MCF 10A (cell line): ENCODE data around the gene MAP3K10. TPM values are rescaled to one million over a fixed set of nuclear protein-coding genes. Genes with fewer than 3 reads are reported as not detected.
A peak's percentile ranks its signal among the peaks of the same experiment; 100 is the strongest.

Experiments used
- BruUV-seq: library from RNA; stranded (reverse); fragments of 400-500 nt; replicated peaks from 2 replicates; lab custom pipeline; 2021; lab: Mats Ljungman, UMichigan
- CTCF ChIA-PET: fragments of 300-600 bp; sonication (Branson Sonifier 250); formaldehyde crosslinking; extraction: SDS; loops from one replicate; lab custom pipeline; 2021; ENCODE audit warnings: antibody characterized with exemption, inconsistent platforms; lab: Yijun Ruan, JAX
- POLR2A ChIA-PET: fragments of 300-600, 350-650 bp; sonication (Branson Sonifier 250); formaldehyde crosslinking; extraction: SDS; loops from one replicate; lab custom pipeline; 2020; ENCODE audit warnings: antibody characterized with exemption, inconsistent platforms; lab: Yijun Ruan, JAX
- DNase-seq: peaks from one replicate; pipeline ENCODE4 v3.0.0-alpha.2; 2018; ENCODE audit not compliant: unreplicated experiment
- H3K27ac Mint-ChIP-seq: one replicate; pipeline ENCODE4 v1.8.0; 2022; ENCODE audit warnings: mild to moderate bottlenecking, low read depth, mixed read lengths; ENCODE audit not compliant: unreplicated experiment
- H3K27me3 Mint-ChIP-seq: one replicate; pipeline ENCODE4 v1.8.0; 2022; ENCODE audit warnings: mixed read lengths; ENCODE audit not compliant: insufficient read depth, unreplicated experiment
- H3K36me3 Mint-ChIP-seq: one replicate; pipeline ENCODE4 v1.8.0; 2022; ENCODE audit warnings: mild to moderate bottlenecking, moderate library complexity, mixed read lengths; ENCODE audit not compliant: insufficient read depth, unreplicated experiment
- H3K4me1 Mint-ChIP-seq: one replicate; pipeline ENCODE4 v1.8.0; 2022; ENCODE audit warnings: mixed read lengths; ENCODE audit not compliant: insufficient read depth, unreplicated experiment
- H3K4me3 Mint-ChIP-seq: one replicate; pipeline ENCODE4 v1.8.0; 2022; ENCODE audit warnings: mild to moderate bottlenecking, moderate library complexity, mixed read lengths; ENCODE audit not compliant: unreplicated experiment
- H3K9me3 Mint-ChIP-seq: one replicate; pipeline ENCODE4 v1.8.0; 2022; ENCODE audit warnings: mixed read lengths; ENCODE audit not compliant: unreplicated experiment
- intact Hi-C: fragments of 100-400 bp; cut with micrococcal nuclease; formaldehyde crosslinking; loops from 2 replicates; pipeline ENCODE4 v1.14.1; 2022
- total RNA-seq: library from RNA; stranded (reverse); gene quantifications from 2 replicates; pipeline ENCODE4 v1.2.3, GENCODE V29; 2022
- TF ChIP-seq, protein P1 (sequence below): fragments of 200-600 bp; IDR thresholded peaks from one replicate; pipeline ENCODE4 v1.8.0; 2022; ENCODE audit warnings: antibody characterized with exemption, mild to moderate bottlenecking; ENCODE audit not compliant: unreplicated experiment

MAP3K10 gene
- total RNA-seq, 1 experiment from 2014 or later, result 17.1 TPM

DNA sequence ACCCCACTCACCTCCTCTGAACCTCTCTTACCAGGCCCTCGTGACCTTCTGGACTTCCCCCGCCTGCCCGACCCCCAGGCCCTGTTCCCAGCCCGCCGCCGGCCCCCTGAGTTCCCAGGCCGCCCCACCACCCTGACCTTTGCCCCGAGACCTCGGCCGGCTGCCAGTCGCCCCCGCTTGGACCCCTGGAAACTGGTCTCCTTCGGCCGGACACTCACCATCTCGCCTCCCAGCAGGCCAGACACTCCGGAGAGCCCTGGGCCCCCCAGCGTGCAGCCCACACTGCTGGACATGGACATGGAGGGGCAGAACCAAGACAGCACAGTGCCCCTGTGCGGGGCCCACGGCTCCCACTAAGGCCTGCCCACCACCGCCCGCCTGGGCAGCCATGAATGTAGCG is 23.7 kb downstream of the MAP3K10 start:
- H3K27ac Mint-ChIP-seq, result no peak overlapping the region
- peaks cover 16% of the 10 kb centered on the region for H3K4me1 Mint-ChIP-seq
- H3K9me3 Mint-ChIP-seq, result no peaks in the 10 kb centered on the region
- H3K36me3 Mint-ChIP-seq, result peaks cover 14% of the 10 kb centered on the region
- TF ChIP-seq, protein P1, sequence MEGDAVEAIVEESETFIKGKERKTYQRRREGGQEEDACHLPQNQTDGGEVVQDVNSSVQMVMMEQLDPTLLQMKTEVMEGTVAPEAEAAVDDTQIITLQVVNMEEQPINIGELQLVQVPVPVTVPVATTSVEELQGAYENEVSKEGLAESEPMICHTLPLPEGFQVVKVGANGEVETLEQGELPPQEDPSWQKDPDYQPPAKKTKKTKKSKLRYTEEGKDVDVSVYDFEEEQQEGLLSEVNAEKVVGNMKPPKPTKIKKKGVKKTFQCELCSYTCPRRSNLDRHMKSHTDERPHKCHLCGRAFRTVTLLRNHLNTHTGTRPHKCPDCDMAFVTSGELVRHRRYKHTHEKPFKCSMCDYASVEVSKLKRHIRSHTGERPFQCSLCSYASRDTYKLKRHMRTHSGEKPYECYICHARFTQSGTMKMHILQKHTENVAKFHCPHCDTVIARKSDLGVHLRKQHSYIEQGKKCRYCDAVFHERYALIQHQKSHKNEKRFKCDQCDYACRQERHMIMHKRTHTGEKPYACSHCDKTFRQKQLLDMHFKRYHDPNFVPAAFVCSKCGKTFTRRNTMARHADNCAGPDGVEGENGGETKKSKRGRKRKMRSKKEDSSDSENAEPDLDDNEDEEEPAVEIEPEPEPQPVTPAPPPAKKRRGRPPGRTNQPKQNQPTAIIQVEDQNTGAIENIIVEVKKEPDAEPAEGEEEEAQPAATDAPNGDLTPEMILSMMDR, result no peak
- no peak for DNase-seq
- CTCF ChIA-PET, result interaction anchor here (0.7 kb wide), 1 partner anchor 75 kb away, joined by 3 read pairs; no protein-coding TSS in a partner anchor
- intact Hi-C loops, result no loop called here
- BruUV-seq, result no TSS peak
- H3K4me3 Mint-ChIP-seq, result no peak overlapping the region
- peaks cover 15% of the 10 kb centered on the region for H3K27me3 Mint-ChIP-seq
- POLR2A ChIA-PET, result no interaction called here

DNA sequence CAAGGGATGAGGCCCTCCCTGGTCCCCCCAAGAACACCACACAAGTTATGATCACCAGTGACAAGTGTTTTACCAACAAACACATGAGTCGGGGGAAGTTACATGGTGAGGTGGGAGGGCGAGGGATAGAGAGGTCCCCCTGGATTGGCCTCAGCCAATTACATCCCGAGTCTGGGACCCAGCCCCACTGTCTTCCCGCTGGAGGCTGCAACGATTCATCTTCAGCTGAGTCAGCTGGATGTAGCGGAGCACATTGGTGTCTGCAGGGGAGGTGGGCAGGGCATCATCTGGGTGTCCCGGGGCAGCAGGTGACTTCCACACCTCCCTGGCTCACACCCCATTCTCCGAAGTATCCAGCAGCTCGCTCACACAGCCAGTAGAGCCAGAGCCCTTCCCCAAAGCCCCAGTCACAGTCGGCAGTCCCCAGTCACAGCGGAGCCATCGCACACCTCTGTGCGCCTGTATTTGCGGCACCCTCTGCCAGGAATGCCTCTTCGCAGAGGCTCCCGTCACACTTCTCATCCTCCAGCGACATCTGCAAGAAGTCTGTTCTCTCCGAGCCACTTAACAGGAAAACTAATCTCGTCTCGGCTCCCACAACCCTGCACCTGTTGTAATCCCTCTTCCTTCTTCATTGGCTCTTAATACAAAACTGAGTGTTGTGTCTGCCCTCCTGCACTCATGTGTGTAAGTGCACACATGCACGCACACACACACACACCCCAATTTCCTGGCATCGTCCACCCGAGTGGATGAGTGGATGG is 25.0 kb downstream of the MAP3K10 start:
- intact Hi-C loops, result no loop called here
- Mint-ChIP-seq H3K4me3 (no peak overlapping the region), H3K9me3 (no peaks in the 10 kb centered on the region), H3K27me3 (peaks cover 15% of the 10 kb centered on the region), H3K36me3 (peaks cover 8% of the 10 kb centered on the region), H3K4me1 (peaks cover 21% of the 10 kb centered on the region), H3K27ac (no peak overlapping the region)
- no TSS peak for BruUV-seq
- TF ChIP-seq, protein P1, result no peak
- ChIA-PET CTCF (no interaction called here), POLR2A (interaction anchor here (0.6 kb wide), 1 partner anchor 54 kb away, joined by 3 read pairs; no protein-coding TSS in a partner anchor)
- no peak for DNase-seq

DNA sequence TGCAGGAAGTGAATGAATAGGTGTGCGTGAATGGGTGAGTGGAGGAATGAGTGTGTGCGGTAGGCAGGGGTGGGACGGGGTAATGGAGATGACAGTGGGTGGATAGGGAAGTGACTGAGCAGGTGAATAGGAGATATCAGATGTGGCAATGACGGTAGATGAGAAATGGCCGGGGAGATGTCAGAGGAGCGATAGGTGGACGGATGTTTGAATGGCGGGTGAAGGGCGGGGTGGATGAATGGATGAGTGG is 25.5 kb downstream of the MAP3K10 start:
- ChIA-PET CTCF (no interaction called here), POLR2A (no interaction called here)
- BruUV-seq, result no TSS peak
- peaks cover 15% of the 10 kb centered on the region for H3K27me3 Mint-ChIP-seq
- DNase-seq, result no peak
- TF ChIP-seq, protein P1, result no peak
- peaks cover 1% of the 10 kb centered on the region for H3K9me3 Mint-ChIP-seq
- H3K36me3 Mint-ChIP-seq, result peaks cover 7% of the 10 kb centered on the region
- H3K4me3 Mint-ChIP-seq, result no peak overlapping the region
- peaks cover 21% of the 10 kb centered on the region for H3K4me1 Mint-ChIP-seq
- intact Hi-C loops, result no loop called here
- no peak overlapping the region for H3K27ac Mint-ChIP-seq

DNA sequence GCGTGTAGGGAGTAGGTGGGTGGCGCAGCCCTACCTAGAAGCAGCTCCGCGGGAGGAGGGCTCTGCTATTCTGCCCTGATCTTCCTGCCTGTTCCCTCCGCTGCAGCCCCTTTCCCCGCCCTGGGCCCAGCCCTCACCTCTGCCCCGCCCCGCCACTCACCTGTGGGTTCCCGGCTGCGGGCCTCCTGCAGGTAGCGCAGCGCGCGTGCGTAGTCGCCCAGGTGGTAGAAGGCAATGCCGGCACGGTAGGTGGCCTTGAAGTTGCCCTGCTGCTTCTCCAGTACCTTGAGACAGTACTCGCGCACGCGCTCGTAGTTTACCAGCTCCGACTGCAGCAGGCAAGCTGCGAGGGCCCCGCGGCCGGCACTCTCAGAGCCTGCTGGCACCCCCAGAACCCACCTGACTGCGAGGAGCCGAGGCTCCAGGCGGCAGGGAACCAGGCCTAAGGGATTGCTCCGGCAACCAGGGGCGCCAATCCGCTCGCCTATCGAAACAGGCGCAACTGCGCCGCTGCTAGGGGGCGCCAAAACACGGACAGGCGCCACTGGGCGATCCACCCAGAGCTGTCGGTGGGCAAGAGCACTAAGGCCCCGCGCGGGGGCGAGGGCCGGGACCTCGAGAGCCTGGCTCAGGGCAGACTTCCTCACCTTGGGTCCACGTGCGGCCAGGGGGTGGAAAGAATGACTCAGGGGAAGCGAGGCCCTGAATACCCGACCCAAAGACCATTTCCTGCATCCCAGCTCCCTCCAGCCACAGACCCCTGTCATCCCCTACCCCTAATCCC is 26.0 kb downstream of the MAP3K10 start:
- H3K9me3 Mint-ChIP-seq, result peaks cover 6% of the 10 kb centered on the region
- POLR2A ChIA-PET, result interaction anchor here (0.7 kb wide), 1 partner anchor 13 kb away, joined by 4 read pairs; no protein-coding TSS in a partner anchor
- H3K27ac Mint-ChIP-seq, result no peak overlapping the region
- intact Hi-C loops, result no loop called here
- H3K36me3 Mint-ChIP-seq, result peaks cover 7% of the 10 kb centered on the region
- H3K4me1 Mint-ChIP-seq, result peaks cover 26% of the 10 kb centered on the region
- peaks cover 15% of the 10 kb centered on the region for H3K27me3 Mint-ChIP-seq
- CTCF ChIA-PET, result interaction anchor here (0.5 kb wide), 1 partner anchor 1851 kb away, joined by 3 read pairs; no protein-coding TSS in a partner anchor
- no TSS peak for BruUV-seq
- H3K4me3 Mint-ChIP-seq, result no peak overlapping the region
- DNase-seq, result no peak
- TF ChIP-seq, protein P1, result peak; percentile 26
